Measurements from ENCODE around the gene UQCC2. TPM values are rescaled to one million over a fixed set of nuclear protein-coding genes. Genes with fewer than 3 reads are reported as not detected.

Gene UQCC2
- total and polyA plus RNA-seq, 4 donors = 6.8 to 75.9 (median 22.4) TPM

GRCh38 chr6:33719326-33719987, 8.0 kb upstream of the UQCC2 start:
- Histone ChIP-seq H3K9me3 (ENCODE audit: control insufficient read depth in 4 of 4, low read length in 3 of 4) (no peaks in the 10 kb centered on the region), H3K27ac (ENCODE audit: low read depth in 1 of 2, low read length in 2 of 2) (no peak overlapping the region), H3K4me3 (ENCODE audit: low read depth in 1 of 3, low read length in 3 of 3) (no peak overlapping the region), H3K4me1 (ENCODE audit: control insufficient read depth in 4 of 4, insufficient read depth in 4 of 4, low read length in 3 of 4) (peaks cover 0 to 15% (median 14%) of the 10 kb centered on the region in 4 donors), H3K36me3 (ENCODE audit: control insufficient read depth in 4 of 4, insufficient read depth in 3 of 4, low read depth in 1 of 4, low read length in 3 of 4) (no peaks in the 10 kb centered on the region), H3K9ac (ENCODE audit: low read depth in 1 of 2, low read length in 2 of 2) (no peak overlapping the region), H3K27me3 (ENCODE audit: control insufficient read depth in 4 of 4, insufficient read depth in 4 of 4, low read length in 3 of 4) (no peaks in the 10 kb centered on the region)
- no peak for TF ChIP-seq RAD21 (IDR thresholded peaks at IDR 0.05)
- no peak for TF ChIP-seq YY1 (IDR thresholded peaks at IDR 0.05)
- TF ChIP-seq ZBTB33 (IDR thresholded peaks at IDR 0.05) = no peak
- no peak for TF ChIP-seq FOXA2 (IDR thresholded peaks at IDR 0.05)
- no peak for TF ChIP-seq TAF1 (conservative IDR thresholded peaks at IDR 0.05)
- TF ChIP-seq HNF4A (conservative IDR thresholded peaks at IDR 0.05) = no peak
- no peak for TF ChIP-seq JUND (IDR thresholded peaks at IDR 0.05)
- TF ChIP-seq CTCF (IDR thresholded peaks at IDR 0.05; ENCODE audit: low read depth, low read length, missing input control) = no peak
- no peak for TF ChIP-seq NR2F2 (IDR thresholded peaks at IDR 0.05)
- no peak for TF ChIP-seq GABPA (IDR thresholded peaks at IDR 0.05 in 1 of 2, conservative IDR thresholded peaks at IDR 0.05 in 1 of 2)
- TF ChIP-seq HNF4G (IDR thresholded peaks at IDR 0.05) = no peak
- TF ChIP-seq RXRA (IDR thresholded peaks at IDR 0.05) = no peak
- no peak for TF ChIP-seq MAX (IDR thresholded peaks at IDR 0.05)
- no peak for TF ChIP-seq FOXA1 (IDR thresholded peaks at IDR 0.05)
- no peak for TF ChIP-seq EGR1 (IDR thresholded peaks at IDR 0.05; ENCODE audit: low read depth in 2 of 2)
- no peak for TF ChIP-seq SP1 (IDR thresholded peaks at IDR 0.05)
- no peak for DNase-seq (ENCODE audit: low spot score)
- whole genome bisulfite sequencing = 86% methylated on average over 11 of the region's 11 CpGs

GRCh38 chr6:33718713-33719112, 7.2 kb upstream of the UQCC2 start:
- TF ChIP-seq EGR1 (IDR thresholded peaks at IDR 0.05; ENCODE audit: low read depth in 2 of 2) (no peak), RXRA (IDR thresholded peaks at IDR 0.05) (no peak), ZBTB33 (IDR thresholded peaks at IDR 0.05) (no peak), GABPA (IDR thresholded peaks at IDR 0.05 in 1 of 2, conservative IDR thresholded peaks at IDR 0.05 in 1 of 2) (no peak), JUND (IDR thresholded peaks at IDR 0.05) (no peak), REST (IDR thresholded peaks at IDR 0.05) (no peak)
- Histone ChIP-seq H3K27me3 (ENCODE audit: control insufficient read depth in 4 of 4, insufficient read depth in 4 of 4, low read length in 3 of 4) (no peaks in the 10 kb centered on the region), H3K4me1 (ENCODE audit: control insufficient read depth in 4 of 4, insufficient read depth in 4 of 4, low read length in 3 of 4) (peaks cover 0 to 15% (median 14%) of the 10 kb centered on the region in 4 donors), H3K9ac (ENCODE audit: low read depth in 1 of 2, low read length in 2 of 2) (no peak overlapping the region), H3K4me3 (ENCODE audit: low read depth in 1 of 3, low read length in 3 of 3) (no peak overlapping the region), H3K9me3 (ENCODE audit: control insufficient read depth in 4 of 4, low read length in 3 of 4) (no peaks in the 10 kb centered on the region), H3K27ac (ENCODE audit: low read depth in 1 of 2, low read length in 2 of 2) (no peak overlapping the region), H3K36me3 (ENCODE audit: control insufficient read depth in 4 of 4, insufficient read depth in 3 of 4, low read depth in 1 of 4, low read length in 3 of 4) (no peaks in the 10 kb centered on the region)
- 99% methylated on average over 2 of the region's 2 CpGs for WGBS
- no peak for DNase-seq (ENCODE audit: low spot score)

All from liver (tissue), 9 donors.